GM12873 (cell line): ENCODE results near the gene PSMD13.
A peak's percentile ranks its signal among the peaks of the same experiment; 100 is the strongest.

Experiments used
- TF ChIP-seq, protein P1 (sequence below): IDR thresholded peaks from 2 replicates; pipeline ENCODE4 v1.5.1; 2012; ENCODE audit warnings: low read depth, mild to moderate bottlenecking, moderate library complexity, low read length, control low read depth; ENCODE audit not compliant: insufficient read depth; ENCODE audit errors: missing control alignments

The PSMD13 gene

DNA sequence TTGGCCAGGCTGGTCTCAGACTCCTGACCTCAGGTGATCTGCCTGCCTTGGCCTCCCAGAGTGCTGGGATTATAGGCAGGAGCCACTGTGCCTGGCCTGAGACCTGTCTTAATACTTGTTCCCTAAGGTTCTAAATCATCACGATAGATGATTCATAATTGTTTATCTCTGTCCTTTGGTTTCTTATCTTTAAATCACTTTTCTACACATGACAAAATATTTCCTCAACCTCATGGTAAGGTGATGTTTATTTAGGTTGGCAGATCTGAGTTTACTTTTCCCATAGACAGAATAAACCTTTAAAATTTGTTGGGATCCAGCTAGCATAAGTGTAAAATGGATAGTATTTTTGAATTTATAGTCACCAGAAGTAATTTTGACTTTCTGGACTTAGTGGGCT, 3.5 kb downstream of the PSMD13 start:
- TF ChIP-seq, protein P1, sequence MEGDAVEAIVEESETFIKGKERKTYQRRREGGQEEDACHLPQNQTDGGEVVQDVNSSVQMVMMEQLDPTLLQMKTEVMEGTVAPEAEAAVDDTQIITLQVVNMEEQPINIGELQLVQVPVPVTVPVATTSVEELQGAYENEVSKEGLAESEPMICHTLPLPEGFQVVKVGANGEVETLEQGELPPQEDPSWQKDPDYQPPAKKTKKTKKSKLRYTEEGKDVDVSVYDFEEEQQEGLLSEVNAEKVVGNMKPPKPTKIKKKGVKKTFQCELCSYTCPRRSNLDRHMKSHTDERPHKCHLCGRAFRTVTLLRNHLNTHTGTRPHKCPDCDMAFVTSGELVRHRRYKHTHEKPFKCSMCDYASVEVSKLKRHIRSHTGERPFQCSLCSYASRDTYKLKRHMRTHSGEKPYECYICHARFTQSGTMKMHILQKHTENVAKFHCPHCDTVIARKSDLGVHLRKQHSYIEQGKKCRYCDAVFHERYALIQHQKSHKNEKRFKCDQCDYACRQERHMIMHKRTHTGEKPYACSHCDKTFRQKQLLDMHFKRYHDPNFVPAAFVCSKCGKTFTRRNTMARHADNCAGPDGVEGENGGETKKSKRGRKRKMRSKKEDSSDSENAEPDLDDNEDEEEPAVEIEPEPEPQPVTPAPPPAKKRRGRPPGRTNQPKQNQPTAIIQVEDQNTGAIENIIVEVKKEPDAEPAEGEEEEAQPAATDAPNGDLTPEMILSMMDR: no peak

- TF ChIP-seq, protein P1: no peak
Measured at GRCh38 chr11:241634-242033, 4.9 kb downstream of the PSMD13 start.

- TF ChIP-seq, protein P1: no peak
Measured at GRCh38 chr11:244376-244775, 7.6 kb downstream of the PSMD13 start.

GRCh38 chr11:249062-249461, 12.3 kb downstream of the PSMD13 start:
- TF ChIP-seq, protein P1: no peak

- TF ChIP-seq, protein P1: no peak
Measured at GRCh38 chr11:250274-250673, 13.5 kb downstream of the PSMD13 start.

- TF ChIP-seq, protein P1: peak; percentile 83
Measured at GRCh38 chr11:250740-251299, 14.0 kb downstream of the PSMD13 start.

GRCh38 chr11:251550-251949, 14.8 kb downstream of the PSMD13 start:
- TF ChIP-seq, protein P1: no peak

DNA sequence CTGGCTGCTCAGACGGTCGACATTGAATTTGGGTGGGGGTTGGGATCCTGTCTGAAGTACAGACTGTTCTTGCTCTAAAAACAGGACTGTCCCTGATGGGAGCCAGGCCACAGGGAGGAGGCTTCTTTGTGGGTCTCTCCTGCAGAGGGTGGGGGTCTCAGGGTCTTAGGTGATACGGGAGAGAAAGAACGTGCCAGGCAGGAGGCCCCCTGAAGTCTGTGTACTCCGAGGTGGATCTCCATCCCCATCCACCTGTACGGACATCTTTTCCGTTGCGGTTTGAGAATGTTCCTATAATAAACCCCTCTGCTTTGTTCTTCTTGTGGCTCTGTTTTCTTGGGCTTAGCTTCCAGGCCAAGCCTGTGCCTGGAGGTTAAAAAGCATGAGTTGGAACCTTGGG, 15.9 kb downstream of the PSMD13 start:
- TF ChIP-seq, protein P1: no peak
